HepG2 (cell line): Measurements from ENCODE around the gene KCTD13. TPM values are rescaled to one million over a fixed set of nuclear protein-coding genes. Genes with fewer than 3 reads are reported as not detected.

Source experiments
- ELF1 ChIP-seq: sonication (generic); formaldehyde crosslinking; IDR thresholded peaks from 2 replicates; pipeline ENCODE4 v1.4.0; 2020; ENCODE audit warnings: missing genetic modification reagents
- HMGXB4 ChIP-seq, 2 experiments: sonication (generic) in 1 of 2; formaldehyde crosslinking in 1 of 2; IDR thresholded peaks; 2 replicates each; pipeline versions ENCODE4 v1.4.0 to v1.6.1; 2018 to 2020; ENCODE audit warnings: missing genetic modification reagents in 2 of 2, borderline replicate concordance in 1 of 2, low read depth in 1 of 2, mild to moderate bottlenecking in 1 of 2, missing biosample characterization in 1 of 2
- MED13 ChIP-seq: sonication (generic); formaldehyde crosslinking; IDR thresholded peaks from 2 replicates; pipeline ENCODE4 v1.5.0; 2020; ENCODE audit warnings: missing genetic modification reagents
- MED8 ChIP-seq: sonication (generic); formaldehyde crosslinking; IDR thresholded peaks from 2 replicates; pipeline ENCODE4 v1.8.1; 2023; ENCODE audit warnings: mild to moderate bottlenecking, missing genetic modification reagents; ENCODE audit not compliant: insufficient replicate concordance
- MEF2D ChIP-seq: sonication (generic); formaldehyde crosslinking; IDR thresholded peaks from 2 replicates; pipeline ENCODE4 v1.5.1; 2020; ENCODE audit warnings: mild to moderate bottlenecking, missing genetic modification reagents
- MEIS2 ChIP-seq: sonication (generic); formaldehyde crosslinking; IDR thresholded peaks from 2 replicates; pipeline ENCODE4 v1.9.0; 2021; ENCODE audit warnings: mild to moderate bottlenecking, missing genetic modification reagents
- MTA3 ChIP-seq: sonication (generic); formaldehyde crosslinking; IDR thresholded peaks from 2 replicates; pipeline ENCODE4 v1.4.0; 2020; ENCODE audit warnings: missing genetic modification reagents
- MYPOP ChIP-seq: sonication (generic); formaldehyde crosslinking; IDR thresholded peaks from 2 replicates; pipeline ENCODE4 v1.8.1; 2023; ENCODE audit warnings: mild to moderate bottlenecking, moderate library complexity, missing genetic modification reagents
- NFKB2 ChIP-seq: sonication (generic); formaldehyde crosslinking; IDR thresholded peaks from 2 replicates; pipeline ENCODE4 v1.4.0; 2020; ENCODE audit warnings: missing genetic modification reagents, borderline replicate concordance
- POLR2AphosphoS2 ChIP-seq: IDR thresholded peaks from 2 replicates; pipeline ENCODE4 v1.6.1; 2011; ENCODE audit warnings: low read depth, low read length, improper control_type of control experiment
- SMC3 ChIP-seq: IDR thresholded peaks from 2 replicates; pipeline ENCODE4 v1.6.1; 2011; ENCODE audit warnings: low read length, improper control_type of control experiment
- SRF ChIP-seq: IDR thresholded peaks from 2 replicates; pipeline ENCODE4 v1.6.1; 2011; ENCODE audit warnings: mild to moderate bottlenecking, low read depth, low read length, moderate library complexity
- TFAP4 ChIP-seq: sonication (generic); IDR thresholded peaks from 2 replicates; pipeline ENCODE4 v1.6.1; 2016; ENCODE audit warnings: low read depth, borderline replicate concordance
- TFE3 ChIP-seq: IDR thresholded peaks from 2 replicates; pipeline ENCODE4 v1.6.1; 2016
- TSC22D2 ChIP-seq: sonication (generic); formaldehyde crosslinking; IDR thresholded peaks from 2 replicates; pipeline ENCODE4 v1.5.1; 2020; ENCODE audit warnings: missing genetic modification reagents, mild to moderate bottlenecking, borderline replicate concordance
- XRCC5 ChIP-seq: fragments of 200-400 bp; formaldehyde crosslinking; optimal IDR thresholded peaks from 2 replicates; pipeline ENCODE3; 2017; ENCODE audit warnings: mild to moderate bottlenecking, low read length
- ZBTB33 ChIP-seq: sonication (generic); formaldehyde crosslinking; IDR thresholded peaks from 2 replicates; pipeline ENCODE4 v1.4.0; 2020; ENCODE audit warnings: missing genetic modification reagents
- ZGPAT ChIP-seq: IDR thresholded peaks from 2 replicates; pipeline ENCODE4 v1.6.1; 2016; ENCODE audit warnings: mild to moderate bottlenecking
- ZNF317 ChIP-seq: sonication (generic); formaldehyde crosslinking; IDR thresholded peaks from 2 replicates; pipeline ENCODE4 v1.5.0; 2020; ENCODE audit warnings: mild to moderate bottlenecking, missing genetic modification reagents
- ZNF776 ChIP-seq: sonication (generic); formaldehyde crosslinking; IDR thresholded peaks from 2 replicates; pipeline ENCODE4 v1.4.0; 2020; ENCODE audit warnings: mild to moderate bottlenecking, missing genetic modification reagents
- ZNF883 ChIP-seq: sonication (generic); formaldehyde crosslinking; IDR thresholded peaks from 2 replicates; pipeline ENCODE4 v1.5.1; 2020; ENCODE audit warnings: mild to moderate bottlenecking, missing genetic modification reagents; ENCODE audit errors: not compliant biosample characterization
- polyA plus RNA-seq, 8 experiments: library from polyadenylated mRNA; depleted of rRNA in 3 of 8; stranded (reverse) in 7 of 8; unstranded in 1 of 8; fragments of >200 nt; fragmentation: Illumina TruSeq in 4 of 8; extraction: Trizol in 4 of 8; gene quantifications; 2 replicates each; pipeline versions ENCODE4 v1.2.1 to v1.2.3, GENCODE V29; 2011 to 2016; ENCODE audit warnings: low read depth in 4 of 8, missing spikeins in 1 of 8, mixed read lengths in 1 of 8; ENCODE audit not compliant: insufficient read depth in 1 of 8
- total RNA-seq, 5 experiments: library from RNA; depleted of rRNA; stranded (reverse); fragments of >200 nt; fragmentation: Illumina TruSeq; extraction: Trizol; gene quantifications; 2 replicates each; pipeline ENCODE4 v1.2.3, GENCODE V29; 2016; ENCODE audit warnings: low read depth in 1 of 5

The KCTD13 gene
- total and polyA plus RNA-seq, 2 of the 13 experiments (the other 11 are each of a cell fraction or from before 2014, with no cell fraction given): 6.3 to 14.7 TPM

GRCh38 chr16:29899516-29900101 lies 26.4 kb downstream of the KCTD13 start, which contains the start of gene SEZ6L2 (continued):
- TF ChIP-seq MYPOP (CRISPR knock-in tag) (no peak), MEF2D (CRISPR knock-in tag) (peak; percentile 20; the same call in 1 of the 2 replicates), ZGPAT (CRISPR knock-in tag) (peak; percentile 92), TSC22D2 (peak; percentile 99), HMGXB4 (CRISPR knock-in tag; IDR thresholded peaks at IDR 0.05; ENCODE audit: borderline replicate concordance in 1 of 2, low read depth in 1 of 2) (peak in 1 of 2 experiments; percentile 30; a peak in 2 of 4 replicates), ZNF776 (CRISPR knock-in tag) (no peak), ZNF317 (0 out of 2 replicates have a peak, but pooled peaks have one; percentile 47), NFKB2 (CRISPR knock-in tag) (peak; percentile 99), POLR2AphosphoS2 (no peak), ZNF883 (peak; percentile 13), XRCC5 (peak; percentile 12), TFE3 (CRISPR knock-in tag) (peak; percentile 53; the same call in 1 of the 2 replicates), MTA3 (CRISPR knock-in tag) (no peak), SMC3 (peak; percentile 5; the same call in 1 of the 2 replicates), TFAP4 (no peak; the same call in 1 of the 2 replicates), ZBTB33 (no peak; the same call in 1 of the 2 replicates), MED13 (CRISPR knock-in tag) (no peak; the same call in none of the 2 replicates), MED8 (CRISPR knock-in tag) (no peak), MEIS2 (CRISPR knock-in tag) (peak; percentile 98), SRF (0 out of 2 replicates have a peak, but pooled peaks have one; percentile 2), ELF1 (CRISPR knock-in tag) (no peak)
